HG03159 (cell line): Measurements from ENCODE around the gene MAU2.

Source experiments
- ATAC-seq: cut with Tn5 transposase; IDR thresholded peaks from one replicate; pipeline ENCODE4 v1.9.1; 2021; ENCODE audit warnings: mild to moderate bottlenecking, moderate library complexity; ENCODE audit not compliant: unreplicated experiment

MAU2 gene

DNA sequence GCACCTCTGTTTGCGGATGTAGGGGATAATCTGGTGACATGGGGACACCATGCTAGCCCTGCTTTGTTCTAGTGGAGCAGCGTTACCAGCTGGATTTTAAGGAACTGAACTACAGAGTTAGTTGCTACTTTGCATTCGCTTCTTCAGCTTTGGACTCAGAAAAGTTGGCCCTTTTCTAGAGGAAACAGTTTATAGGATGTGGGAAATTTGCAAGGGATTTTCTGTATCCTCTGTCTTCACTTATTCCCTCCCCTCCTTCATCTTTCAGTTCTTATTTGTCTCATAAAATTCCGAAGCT, 87.0 kb downstream of the MAU2 start:
- ATAC-seq: no peak
